Loucy (cell line): ENCODE measurements around the gene NCOA1.

ENCODE experiments used
- EZH2phosphoT487 ChIP-seq: fragments of 200-600 bp; IDR thresholded peaks from 2 replicates; pipeline ENCODE4 v1.6.1; 2018; ENCODE audit warnings: antibody characterized with exemption, mild to moderate bottlenecking, moderate library complexity, borderline replicate concordance
- TF ChIP-seq, protein P1 (sequence below): fragments of 200-600 bp; sonication (generic); conservative IDR thresholded peaks from 2 replicates; pipeline ENCODE4 v1.5.1; 2014; ENCODE audit warnings: mild to moderate bottlenecking, antibody characterized with exemption, low read length

DNA sequence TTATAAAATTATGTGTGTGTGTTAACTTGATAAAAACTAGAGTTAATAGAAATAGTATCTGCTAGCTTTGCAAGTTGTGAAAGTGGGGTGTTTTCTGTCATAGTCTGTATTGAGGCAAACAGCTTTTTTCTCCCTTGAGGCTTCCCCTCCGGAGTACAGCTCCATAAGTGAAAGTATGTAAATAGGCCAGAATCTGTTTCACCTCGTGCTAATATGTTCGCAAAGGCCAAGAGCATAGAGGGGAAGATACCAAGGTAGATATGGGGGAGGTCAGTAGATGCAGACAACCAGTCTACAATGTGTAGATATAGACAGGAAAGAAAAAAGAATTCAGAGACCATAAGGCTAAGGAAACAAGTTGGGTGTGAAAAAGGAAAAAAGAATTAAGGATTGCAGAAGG lies 229.3 kb downstream of the NCOA1 start:
- TF ChIP-seq, protein P1, sequence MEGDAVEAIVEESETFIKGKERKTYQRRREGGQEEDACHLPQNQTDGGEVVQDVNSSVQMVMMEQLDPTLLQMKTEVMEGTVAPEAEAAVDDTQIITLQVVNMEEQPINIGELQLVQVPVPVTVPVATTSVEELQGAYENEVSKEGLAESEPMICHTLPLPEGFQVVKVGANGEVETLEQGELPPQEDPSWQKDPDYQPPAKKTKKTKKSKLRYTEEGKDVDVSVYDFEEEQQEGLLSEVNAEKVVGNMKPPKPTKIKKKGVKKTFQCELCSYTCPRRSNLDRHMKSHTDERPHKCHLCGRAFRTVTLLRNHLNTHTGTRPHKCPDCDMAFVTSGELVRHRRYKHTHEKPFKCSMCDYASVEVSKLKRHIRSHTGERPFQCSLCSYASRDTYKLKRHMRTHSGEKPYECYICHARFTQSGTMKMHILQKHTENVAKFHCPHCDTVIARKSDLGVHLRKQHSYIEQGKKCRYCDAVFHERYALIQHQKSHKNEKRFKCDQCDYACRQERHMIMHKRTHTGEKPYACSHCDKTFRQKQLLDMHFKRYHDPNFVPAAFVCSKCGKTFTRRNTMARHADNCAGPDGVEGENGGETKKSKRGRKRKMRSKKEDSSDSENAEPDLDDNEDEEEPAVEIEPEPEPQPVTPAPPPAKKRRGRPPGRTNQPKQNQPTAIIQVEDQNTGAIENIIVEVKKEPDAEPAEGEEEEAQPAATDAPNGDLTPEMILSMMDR = no peak
- TF ChIP-seq EZH2phosphoT487 = no peak
